OCI-LY1 (cell line): Measurements from ENCODE around the gene BUB1.

ENCODE experiments used
- H2AFZ ChIP-seq: fragments of 200-600 bp; sonication (generic), shearing (Covaris generic); 2 replicates; pipeline ENCODE4 v1.6.0; 2014; ENCODE audit warnings: antibody characterized with exemption, mild to moderate bottlenecking, low read length
- H3F3A ChIP-seq: fragments of 200-600 bp; sonication (generic), shearing (Covaris generic); 2 replicates; pipeline ENCODE4 v1.6.0; 2014; ENCODE audit warnings: mild to moderate bottlenecking, antibody characterized with exemption, low read length, moderate library complexity; ENCODE audit not compliant: insufficient read depth
- H3K27ac ChIP-seq: fragments of 200-600 bp; sonication (generic); 2 replicates; pipeline ENCODE4 v1.5.1; 2014; ENCODE audit warnings: low read length, mixed run types, mild to moderate bottlenecking, low read depth; ENCODE audit not compliant: poor library complexity, severe bottlenecking
- H3K27me3 ChIP-seq: fragments of 200-600 bp; sonication (generic); 2 replicates; pipeline ENCODE4 v1.6.0; 2014; ENCODE audit warnings: antibody characterized with exemption, mild to moderate bottlenecking, low read length, moderate library complexity; ENCODE audit not compliant: insufficient read depth
- H3K36me3 ChIP-seq: fragments of 200-600 bp; sonication (generic); 2 replicates; pipeline ENCODE4 v1.6.1; 2014; ENCODE audit warnings: mild to moderate bottlenecking, antibody characterized with exemption, low read length, moderate library complexity, mixed read lengths; ENCODE audit not compliant: insufficient read depth
- H3K4me1 ChIP-seq: fragments of 200-600 bp; sonication (generic); 2 replicates; pipeline ENCODE4 v1.5.1; 2014; ENCODE audit warnings: mild to moderate bottlenecking, low read length, moderate library complexity; ENCODE audit not compliant: insufficient read depth, severe bottlenecking
- H3K4me2 ChIP-seq: fragments of 200-600 bp; sonication (generic), shearing (Covaris generic); 2 replicates; pipeline ENCODE4 v1.6.1; 2014; ENCODE audit warnings: low read length
- H3K4me3 ChIP-seq: fragments of 200-600 bp; sonication (generic); 2 replicates; pipeline ENCODE4 v1.5.1; 2014; ENCODE audit warnings: low read length, low read depth, mild to moderate bottlenecking, mixed read lengths; ENCODE audit not compliant: poor library complexity, severe bottlenecking
- H3K79me2 ChIP-seq: fragments of 200-600 bp; shearing (Covaris generic); 2 replicates; pipeline ENCODE4 v1.6.1; 2016; ENCODE audit warnings: mixed run types, low read length, mixed read lengths; ENCODE audit not compliant: insufficient read depth
- H3K9ac ChIP-seq: fragments of 200-600 bp; sonication (generic), shearing (Covaris generic); 2 replicates; pipeline ENCODE4 v1.6.1; 2014; ENCODE audit warnings: mild to moderate bottlenecking, low read length, mixed read lengths
- H3K9me2 ChIP-seq: fragments of 200-600 bp; sonication (generic), shearing (Covaris generic); 2 replicates; pipeline ENCODE4 v1.6.1; 2014; ENCODE audit warnings: low read depth, mild to moderate bottlenecking, low read length, mixed read lengths
- H3K9me3 ChIP-seq: fragments of 200-600 bp; shearing (Covaris generic); 2 replicates; pipeline ENCODE4 v1.6.1; 2014; ENCODE audit warnings: low read length, mixed read lengths
- H4K20me1 ChIP-seq: fragments of 200-600 bp; sonication (generic), shearing (Covaris generic); 2 replicates; pipeline ENCODE4 v1.6.0; 2016; ENCODE audit warnings: mild to moderate bottlenecking, low read length; ENCODE audit not compliant: insufficient read depth
- EZH2 ChIP-seq: fragments of 200-600 bp; sonication (generic), shearing (Covaris generic); IDR thresholded peaks from 2 replicates; pipeline ENCODE4 v1.8.0; 2017; ENCODE audit warnings: borderline replicate concordance, mixed run types, mild to moderate bottlenecking, antibody characterized with exemption, low read length, moderate library complexity, mixed read lengths
- TF ChIP-seq, protein P1 (sequence below): fragments of 200-600 bp; sonication (generic), shearing (Covaris generic); IDR thresholded peaks from 2 replicates; pipeline ENCODE4 v1.5.1; 2017; ENCODE audit warnings: mild to moderate bottlenecking, antibody characterized with exemption, low read length, moderate library complexity, mixed read lengths

Gene BUB1

DNA sequence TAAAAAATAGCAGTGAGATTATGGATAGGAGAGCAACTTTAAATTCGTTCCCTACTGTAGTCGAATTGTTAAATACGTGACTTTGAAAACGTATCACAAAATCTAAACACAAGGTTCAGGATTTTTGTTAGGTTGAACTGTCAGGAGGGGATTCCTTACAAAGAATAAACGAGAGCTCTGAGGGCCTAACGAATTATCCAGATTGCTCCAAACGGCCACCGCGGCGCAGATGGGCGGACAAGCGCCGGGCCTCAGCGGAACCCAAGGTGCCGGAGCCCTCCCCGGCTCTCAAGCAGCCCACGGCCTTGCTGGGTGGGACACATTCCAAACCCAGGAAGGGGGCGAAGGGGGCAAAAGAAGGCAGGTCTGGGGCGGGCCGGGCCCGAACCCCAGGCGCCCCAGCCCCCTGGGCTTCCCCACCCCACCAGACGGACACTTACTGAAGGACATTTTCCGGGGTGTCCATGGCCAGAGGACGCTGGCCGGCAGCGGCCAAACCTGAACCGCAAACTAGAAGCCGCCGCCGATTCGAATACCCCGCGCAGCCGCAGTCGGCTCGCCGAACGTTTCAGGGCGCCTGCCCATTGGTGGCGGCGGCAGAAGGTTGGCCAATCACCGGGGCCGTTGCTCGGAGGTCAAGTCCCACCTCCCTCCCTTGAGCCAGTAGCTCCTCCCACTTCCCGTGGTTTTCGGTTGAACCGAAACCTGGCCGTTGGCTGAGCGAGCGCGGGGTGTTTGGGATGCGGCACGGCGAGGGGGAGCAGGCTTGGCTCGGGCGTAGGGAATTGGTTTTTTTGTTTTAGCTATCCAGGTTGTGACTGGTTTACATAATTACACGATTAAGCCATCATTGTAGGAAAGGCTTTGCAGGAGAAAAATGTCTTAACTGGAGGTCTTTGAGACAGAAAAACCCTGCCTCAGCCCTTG is at the start of gene BUB1:
Gene BUB1 (minus strand): TSS at position 534 of the 927 bp plus-strand sequence. CDS start 68 bp downstream, at position 466.
- H3K9me3 ChIP-seq, result no peaks in the 10 kb centered on the region
- H3K4me2 ChIP-seq, result peak within 1 kb of the TSS; percentile 88
- H3K36me3 ChIP-seq, result peaks cover 21% of the 10 kb centered on the region
- no peaks in the 10 kb centered on the region for H3F3A ChIP-seq
- H2AFZ ChIP-seq, result peak within 1 kb of the TSS; percentile 13; the same call in 1 of the 2 replicates
- peak within 1 kb of the TSS; percentile 96 for H3K9ac ChIP-seq
- no peaks in the 10 kb centered on the region for H4K20me1 ChIP-seq
- TF ChIP-seq, protein P1, sequence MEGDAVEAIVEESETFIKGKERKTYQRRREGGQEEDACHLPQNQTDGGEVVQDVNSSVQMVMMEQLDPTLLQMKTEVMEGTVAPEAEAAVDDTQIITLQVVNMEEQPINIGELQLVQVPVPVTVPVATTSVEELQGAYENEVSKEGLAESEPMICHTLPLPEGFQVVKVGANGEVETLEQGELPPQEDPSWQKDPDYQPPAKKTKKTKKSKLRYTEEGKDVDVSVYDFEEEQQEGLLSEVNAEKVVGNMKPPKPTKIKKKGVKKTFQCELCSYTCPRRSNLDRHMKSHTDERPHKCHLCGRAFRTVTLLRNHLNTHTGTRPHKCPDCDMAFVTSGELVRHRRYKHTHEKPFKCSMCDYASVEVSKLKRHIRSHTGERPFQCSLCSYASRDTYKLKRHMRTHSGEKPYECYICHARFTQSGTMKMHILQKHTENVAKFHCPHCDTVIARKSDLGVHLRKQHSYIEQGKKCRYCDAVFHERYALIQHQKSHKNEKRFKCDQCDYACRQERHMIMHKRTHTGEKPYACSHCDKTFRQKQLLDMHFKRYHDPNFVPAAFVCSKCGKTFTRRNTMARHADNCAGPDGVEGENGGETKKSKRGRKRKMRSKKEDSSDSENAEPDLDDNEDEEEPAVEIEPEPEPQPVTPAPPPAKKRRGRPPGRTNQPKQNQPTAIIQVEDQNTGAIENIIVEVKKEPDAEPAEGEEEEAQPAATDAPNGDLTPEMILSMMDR, result no peak
- TF ChIP-seq EZH2, result no peak
- H3K4me3 ChIP-seq, result peak within 1 kb of the TSS; percentile 99
- peaks cover 35% of the 10 kb centered on the region for H3K4me1 ChIP-seq
- no peaks in the 10 kb centered on the region for H3K9me2 ChIP-seq
- peaks cover 34% of the 10 kb centered on the region for H3K79me2 ChIP-seq
- H3K27ac ChIP-seq, result peak within 1 kb of the TSS; percentile 82
- H3K27me3 ChIP-seq, result no peaks in the 10 kb centered on the region

DNA sequence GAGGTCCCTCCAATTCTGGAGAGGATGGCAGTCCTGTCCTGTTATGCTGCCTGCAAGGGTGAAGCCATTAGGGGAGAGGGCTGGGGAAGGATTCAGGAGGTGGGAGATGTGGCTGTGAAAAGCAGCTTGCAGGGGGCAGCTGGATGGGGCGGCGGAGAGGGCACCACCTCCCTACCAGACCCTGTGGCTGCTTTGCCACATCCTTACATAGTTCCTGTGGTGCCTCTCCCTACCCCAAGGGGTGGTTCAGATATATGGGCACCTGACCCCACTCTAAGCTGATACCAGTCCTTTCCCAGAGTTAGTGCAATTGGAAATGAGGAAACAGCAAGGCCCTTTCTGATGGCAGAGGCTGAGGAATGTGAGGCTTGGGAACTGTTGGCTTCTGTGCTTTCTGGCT is 48.4 kb upstream of the BUB1 start:
- Histone ChIP-seq H2AFZ (no peak overlapping the region), H3K9me3 (no peaks in the 10 kb centered on the region), H3K4me2 (no peak overlapping the region), H3K4me3 (no peak overlapping the region), H3K36me3 (no peaks in the 10 kb centered on the region), H3K4me1 (no peaks in the 10 kb centered on the region), H3K79me2 (no peaks in the 10 kb centered on the region), H3F3A (no peaks in the 10 kb centered on the region), H3K9ac (no peak overlapping the region), H4K20me1 (no peaks in the 10 kb centered on the region), H3K27ac (no peak overlapping the region), H3K27me3 (no peaks in the 10 kb centered on the region), H3K9me2 (no peaks in the 10 kb centered on the region)
- no peak for TF ChIP-seq EZH2
- TF ChIP-seq, protein P1, result no peak

DNA sequence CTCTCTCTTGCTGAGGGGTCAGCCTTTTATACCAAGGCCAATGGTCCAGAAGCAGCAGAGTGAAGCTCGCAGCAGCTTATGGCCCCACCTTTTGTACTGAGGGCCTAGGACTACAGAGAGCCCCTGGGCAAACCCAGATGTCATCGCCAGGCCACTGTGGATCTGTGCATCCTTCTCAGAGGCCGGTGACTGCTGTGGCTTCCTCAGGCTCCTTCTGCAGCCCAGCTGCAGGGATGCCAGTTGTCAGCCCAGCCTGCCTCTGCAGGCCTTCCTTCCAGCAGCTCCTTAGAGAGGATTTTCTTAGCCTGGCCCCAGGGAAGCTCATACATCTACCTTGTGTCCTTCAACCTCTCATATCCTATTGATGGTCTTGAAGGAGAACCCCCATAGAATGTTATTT is 48.0 kb upstream of the BUB1 start:
- Histone ChIP-seq H3K4me2 (no peak overlapping the region), H3K79me2 (no peaks in the 10 kb centered on the region), H3K9ac (no peak overlapping the region), H3K9me3 (no peaks in the 10 kb centered on the region), H4K20me1 (no peaks in the 10 kb centered on the region), H3K9me2 (no peaks in the 10 kb centered on the region), H3K4me3 (no peak overlapping the region), H3K27me3 (no peaks in the 10 kb centered on the region), H3K4me1 (no peaks in the 10 kb centered on the region), H3K36me3 (no peaks in the 10 kb centered on the region), H3K27ac (no peak overlapping the region), H3F3A (no peaks in the 10 kb centered on the region), H2AFZ (no peak overlapping the region)
- TF ChIP-seq, protein P1, result no peak
- no peak for TF ChIP-seq EZH2
